GM21723 (cell line): ENCODE results near the gene GOPC.

ENCODE experiments used
- ATAC-seq: cut with Tn5 transposase; IDR thresholded peaks from one replicate; pipeline ENCODE4 v1.9.1; 2021; ENCODE audit warnings: mild to moderate bottlenecking, moderate library complexity; ENCODE audit not compliant: unreplicated experiment

The GOPC gene

GRCh38 chr6:117550078-117550600, 52.2 kb downstream of the GOPC start:
- no peak for ATAC-seq

- no peak for ATAC-seq
Observed at GRCh38 chr6:117549611-117550010, 52.7 kb downstream of the GOPC start.

- ATAC-seq, result no peak
Observed at GRCh38 chr6:117548797-117549301, 53.5 kb downstream of the GOPC start.

- ATAC-seq, result no peak
Observed at GRCh38 chr6:117547688-117548621, 54.4 kb downstream of the GOPC start.

GRCh38 chr6:117546674-117547073, 55.6 kb downstream of the GOPC start:
- no peak for ATAC-seq

GRCh38 chr6:117545161-117545595, 57.1 kb downstream of the GOPC start:
- no peak for ATAC-seq

- ATAC-seq, result no peak
Observed at GRCh38 chr6:117544716-117545115, 57.6 kb downstream of the GOPC start.

GRCh38 chr6:117542493-117542892, 59.8 kb downstream of the GOPC start:
- no peak for ATAC-seq

GRCh38 chr6:117540670-117541069, 61.6 kb downstream of the GOPC start:
- no peak for ATAC-seq

- no peak for ATAC-seq
Observed at GRCh38 chr6:117538615-117539014, 63.7 kb downstream of the GOPC start.

GRCh38 chr6:117536317-117536716, 66.0 kb downstream of the GOPC start:
- ATAC-seq, result no peak

- ATAC-seq, result no peak
Observed at GRCh38 chr6:117534974-117535373, 67.3 kb downstream of the GOPC start.

GRCh38 chr6:117533775-117534174, 68.5 kb downstream of the GOPC start:
- ATAC-seq, result no peak

- ATAC-seq, result no peak
Observed at GRCh38 chr6:117531809-117532725, 70.2 kb downstream of the GOPC start.

- ATAC-seq, result no peak
Observed at GRCh38 chr6:117531346-117531745, 71.0 kb downstream of the GOPC start.

GRCh38 chr6:117530467-117531242, 71.7 kb downstream of the GOPC start:
- no peak for ATAC-seq

GRCh38 chr6:117525607-117526006, 76.7 kb downstream of the GOPC start:
- ATAC-seq, result no peak

GRCh38 chr6:117521791-117522502, 80.4 kb downstream of the GOPC start:
- ATAC-seq, result no peak

GRCh38 chr6:117520603-117521395, 81.5 kb downstream of the GOPC start:
- ATAC-seq, result no peak
